Fibroblast of mammary gland (primary cell): Measurements from ENCODE around the gene MYH7.
"Not testable (repeated sequence)": the region's sequence is repeated elsewhere in the genome, so short reads cannot be mapped to it uniquely, and the experiment has no call there.

Experiments
- DNase-seq: peaks from one replicate; pipeline ENCODE4 v3.0.0-alpha.2; 2010; ENCODE audit warnings: low read depth
- H3K4me3 ChIP-seq: 2 replicates; pipeline ENCODE4 v1.5.1; 2011; ENCODE audit warnings: low read depth, mild to moderate bottlenecking, low read length, moderate library complexity; ENCODE audit not compliant: control insufficient read depth
- TF ChIP-seq, protein P1 (sequence below): conservative IDR thresholded peaks from 2 replicates; pipeline ENCODE4 v1.5.1; 2011; ENCODE audit warnings: low read depth, low read length, inconsistent platforms; ENCODE audit not compliant: control insufficient read depth, insufficient read depth

Gene MYH7

DNA sequence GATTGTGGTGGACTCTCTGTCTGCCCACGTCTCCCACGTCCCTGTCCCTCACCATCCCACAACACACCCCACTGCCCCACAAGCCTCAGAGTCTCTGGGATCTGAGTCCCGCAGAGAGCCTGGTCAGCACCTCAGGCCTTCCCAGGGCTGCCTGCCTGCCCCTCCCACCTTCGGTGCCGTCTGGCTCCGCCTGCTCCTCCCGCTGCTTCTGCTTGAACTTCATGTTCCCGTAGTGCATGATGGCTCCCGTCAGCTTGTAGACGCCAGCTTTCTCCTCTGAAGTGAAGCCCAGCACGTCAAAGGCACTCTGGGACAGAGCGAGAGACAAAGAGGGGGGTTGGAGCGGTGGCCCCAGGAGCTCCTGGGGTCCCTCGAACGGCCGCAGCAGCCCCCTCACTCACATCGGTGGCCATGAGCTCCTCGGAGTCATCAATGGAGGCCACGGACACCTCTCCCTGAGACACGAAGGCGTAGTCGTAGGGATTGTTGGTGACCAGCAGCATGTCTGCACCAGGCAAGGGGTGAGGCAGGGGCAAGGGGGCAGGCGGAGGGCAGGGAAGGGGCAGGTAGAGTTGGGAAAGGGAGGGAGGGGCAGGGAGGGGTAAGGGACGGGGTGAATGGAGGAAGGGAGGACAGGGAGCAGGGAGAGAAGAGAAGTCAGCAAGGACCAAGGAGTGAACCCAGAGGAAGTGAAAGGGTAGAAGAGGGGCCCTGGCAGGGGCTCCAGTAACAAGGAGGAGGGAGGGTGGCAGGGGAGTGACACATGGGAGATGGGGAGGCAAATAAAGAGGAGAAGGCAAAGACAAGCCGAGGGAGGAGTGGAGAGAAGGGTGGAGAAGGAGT, 32.9 kb downstream of the MYH7 start:
- DNase-seq, result no peak
- no peak overlapping the region for H3K4me3 ChIP-seq
- TF ChIP-seq, protein P1, sequence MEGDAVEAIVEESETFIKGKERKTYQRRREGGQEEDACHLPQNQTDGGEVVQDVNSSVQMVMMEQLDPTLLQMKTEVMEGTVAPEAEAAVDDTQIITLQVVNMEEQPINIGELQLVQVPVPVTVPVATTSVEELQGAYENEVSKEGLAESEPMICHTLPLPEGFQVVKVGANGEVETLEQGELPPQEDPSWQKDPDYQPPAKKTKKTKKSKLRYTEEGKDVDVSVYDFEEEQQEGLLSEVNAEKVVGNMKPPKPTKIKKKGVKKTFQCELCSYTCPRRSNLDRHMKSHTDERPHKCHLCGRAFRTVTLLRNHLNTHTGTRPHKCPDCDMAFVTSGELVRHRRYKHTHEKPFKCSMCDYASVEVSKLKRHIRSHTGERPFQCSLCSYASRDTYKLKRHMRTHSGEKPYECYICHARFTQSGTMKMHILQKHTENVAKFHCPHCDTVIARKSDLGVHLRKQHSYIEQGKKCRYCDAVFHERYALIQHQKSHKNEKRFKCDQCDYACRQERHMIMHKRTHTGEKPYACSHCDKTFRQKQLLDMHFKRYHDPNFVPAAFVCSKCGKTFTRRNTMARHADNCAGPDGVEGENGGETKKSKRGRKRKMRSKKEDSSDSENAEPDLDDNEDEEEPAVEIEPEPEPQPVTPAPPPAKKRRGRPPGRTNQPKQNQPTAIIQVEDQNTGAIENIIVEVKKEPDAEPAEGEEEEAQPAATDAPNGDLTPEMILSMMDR, result no peak

DNA sequence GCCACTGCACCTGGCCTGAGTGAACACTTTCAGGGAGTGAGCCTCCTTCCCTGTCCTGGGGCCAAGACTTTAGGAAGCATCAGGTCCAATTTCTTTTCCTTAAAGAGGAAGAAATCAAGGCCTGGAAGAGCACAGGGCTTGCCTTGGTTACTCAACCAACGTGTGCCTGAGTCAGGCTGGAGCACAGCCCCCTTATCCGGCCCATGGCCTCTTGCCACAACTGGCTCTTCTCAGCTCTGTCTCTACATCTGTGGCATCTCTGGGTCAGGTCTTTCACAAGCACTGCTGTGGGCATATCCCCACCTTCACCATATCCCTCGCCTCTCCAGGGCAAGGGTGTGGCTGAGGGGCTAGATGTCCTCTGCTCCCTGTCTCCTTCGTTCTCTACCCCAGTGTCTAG, 34.2 kb downstream of the MYH7 start:
- H3K4me3 ChIP-seq, result no peak overlapping the region
- TF ChIP-seq, protein P1, result no peak
- no peak for DNase-seq

DNA sequence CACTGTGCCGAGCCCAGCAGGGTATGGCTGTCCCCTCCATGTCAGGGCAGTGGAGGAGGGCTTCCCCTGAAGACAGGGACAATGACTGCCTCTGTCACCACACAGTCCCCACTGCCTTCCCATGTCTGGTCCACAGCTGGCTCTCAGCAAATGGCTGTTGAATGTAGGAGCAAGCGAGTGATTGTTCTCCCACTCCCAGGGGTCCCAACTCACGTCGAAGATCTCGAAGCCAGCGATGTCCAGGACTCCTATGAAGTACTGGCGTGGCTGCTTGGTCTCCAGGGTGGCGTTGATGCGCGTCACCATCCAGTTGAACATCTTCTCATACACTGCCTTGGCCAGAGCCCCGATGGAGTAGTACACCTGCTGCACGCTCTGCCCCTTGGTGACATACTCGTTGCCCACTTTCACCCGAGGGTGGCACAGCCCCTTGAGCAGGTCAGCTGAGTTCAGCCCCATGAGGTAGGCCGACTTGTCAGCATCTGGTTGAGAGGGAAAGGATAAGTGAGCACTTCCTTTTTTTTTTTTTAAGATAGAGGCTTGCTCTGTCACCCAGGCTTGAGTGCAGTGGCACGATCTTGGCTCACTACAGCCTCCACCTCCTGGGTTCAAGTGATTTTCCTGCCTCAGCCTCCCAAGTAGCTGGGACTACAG, 34.8 kb downstream of the MYH7 start:
- not testable (repeated sequence) for DNase-seq

DNA sequence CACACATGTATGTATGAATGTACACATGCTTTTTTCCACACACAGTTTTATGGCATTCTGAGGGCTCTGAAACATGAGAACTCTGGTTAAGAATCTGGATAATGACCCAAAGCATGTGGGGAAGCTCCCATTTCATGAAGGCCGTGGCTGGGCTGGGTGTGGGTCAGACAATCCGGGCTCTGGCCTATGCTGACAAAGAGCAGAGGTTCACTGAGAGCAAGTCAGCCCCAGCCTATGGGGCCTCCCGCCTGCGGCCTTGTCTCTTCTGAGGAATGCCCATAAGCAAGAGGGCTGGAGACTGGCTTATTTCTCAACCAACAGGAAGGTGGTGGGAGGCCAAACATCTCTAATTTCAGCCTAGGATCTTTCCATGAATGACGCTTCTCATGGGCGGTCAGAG, 35.9 kb downstream of the MYH7 start:
- H3K4me3 ChIP-seq, result no peak overlapping the region
- TF ChIP-seq, protein P1, result no peak
- no peak for DNase-seq

More for the DNA sequence above, 34.8 kb downstream of the MYH7 start:
- not testable (repeated sequence) for H3K4me3 ChIP-seq

DNA sequence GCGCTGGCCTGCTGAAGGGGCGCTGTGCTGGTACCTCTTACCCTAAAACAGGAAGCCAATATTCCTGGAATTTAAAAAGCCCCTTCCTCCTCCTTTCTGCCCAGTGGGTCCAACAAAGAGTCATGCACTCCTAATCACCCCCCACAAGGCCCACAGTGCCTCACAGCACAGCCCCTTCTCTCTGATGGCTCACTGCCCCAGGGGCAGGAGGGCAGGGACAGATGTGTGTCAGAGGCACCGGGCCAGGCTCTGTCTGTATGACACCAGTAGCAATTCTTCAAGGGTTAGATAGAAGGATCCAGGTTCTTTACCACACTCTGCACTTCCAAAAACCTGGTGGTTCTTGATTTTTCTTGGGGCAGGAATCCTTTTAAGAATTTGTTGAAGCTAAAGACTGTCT, 36.3 kb downstream of the MYH7 start:
- no peak overlapping the region for H3K4me3 ChIP-seq
- TF ChIP-seq, protein P1, result no peak
- DNase-seq, result no peak

DNA sequence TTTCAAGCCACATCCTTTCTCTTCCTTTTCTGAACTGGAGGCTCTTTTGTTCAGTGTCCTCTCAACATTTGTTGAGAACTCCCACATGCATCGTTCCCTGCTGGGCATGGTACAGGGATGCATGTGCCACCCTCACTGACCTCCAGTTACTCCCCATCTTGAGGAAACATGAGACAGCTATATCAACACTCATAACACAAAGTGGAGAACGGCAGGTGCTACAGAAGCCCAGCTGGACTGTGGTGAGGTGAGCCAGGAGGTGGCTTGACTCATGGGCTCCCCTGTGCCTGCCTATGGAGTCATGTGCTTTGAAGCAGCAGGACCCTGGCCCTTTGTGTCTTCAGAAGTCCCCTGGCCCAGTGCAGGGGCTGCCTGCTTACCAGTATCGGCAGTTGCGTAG, 37.1 kb downstream of the MYH7 start:
- H3K4me3 ChIP-seq, result no peak overlapping the region
- no peak for DNase-seq
- TF ChIP-seq, protein P1, result no peak

DNA sequence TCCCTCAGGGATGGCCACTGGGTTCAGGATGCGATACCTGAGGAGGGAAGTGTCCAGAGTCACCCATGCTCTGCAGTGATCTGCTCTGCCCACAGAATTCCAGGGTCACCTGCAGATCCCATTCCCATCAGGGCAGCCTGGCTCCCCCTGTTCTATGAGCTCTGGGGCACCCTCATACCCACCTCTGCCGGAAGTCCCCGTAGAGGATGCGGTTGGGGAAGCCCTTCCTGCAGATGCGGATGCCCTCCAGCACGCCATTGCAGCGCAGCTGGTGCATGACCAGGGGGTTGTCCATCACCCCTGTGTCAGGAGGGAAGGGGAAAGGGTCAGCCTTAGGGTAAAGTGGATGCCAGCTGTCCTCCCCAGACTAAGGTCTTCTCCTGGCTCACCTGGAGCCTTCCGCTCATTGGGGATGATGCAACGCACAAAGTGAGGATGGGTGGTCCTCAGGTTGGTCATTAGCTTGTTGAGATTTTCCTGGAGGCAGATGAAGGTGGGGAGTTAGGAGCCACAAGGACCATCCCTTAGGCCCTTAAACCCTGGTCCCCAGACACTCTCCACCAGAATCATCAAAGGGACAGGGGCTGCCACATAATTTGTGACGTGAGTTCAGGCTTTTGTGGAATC, 38.6 kb downstream of the MYH7 start:
- TF ChIP-seq, protein P1, result no peak
- no peak overlapping the region for H3K4me3 ChIP-seq
- DNase-seq, result no peak
